HG02852 (cell line): Measurements from ENCODE around the gene CREB3L1.
A peak's percentile ranks its signal among the peaks of the same experiment; 100 is the strongest.

Experiments used
- ATAC-seq: cut with Tn5 transposase; IDR thresholded peaks from one replicate; pipeline ENCODE4 v1.9.1; 2021; ENCODE audit warnings: mild to moderate bottlenecking, moderate library complexity; ENCODE audit not compliant: unreplicated experiment

CREB3L1 gene, protein sequence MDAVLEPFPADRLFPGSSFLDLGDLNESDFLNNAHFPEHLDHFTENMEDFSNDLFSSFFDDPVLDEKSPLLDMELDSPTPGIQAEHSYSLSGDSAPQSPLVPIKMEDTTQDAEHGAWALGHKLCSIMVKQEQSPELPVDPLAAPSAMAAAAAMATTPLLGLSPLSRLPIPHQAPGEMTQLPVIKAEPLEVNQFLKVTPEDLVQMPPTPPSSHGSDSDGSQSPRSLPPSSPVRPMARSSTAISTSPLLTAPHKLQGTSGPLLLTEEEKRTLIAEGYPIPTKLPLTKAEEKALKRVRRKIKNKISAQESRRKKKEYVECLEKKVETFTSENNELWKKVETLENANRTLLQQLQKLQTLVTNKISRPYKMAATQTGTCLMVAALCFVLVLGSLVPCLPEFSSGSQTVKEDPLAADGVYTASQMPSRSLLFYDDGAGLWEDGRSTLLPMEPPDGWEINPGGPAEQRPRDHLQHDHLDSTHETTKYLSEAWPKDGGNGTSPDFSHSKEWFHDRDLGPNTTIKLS

GRCh38 chr11:46277622-46278386 lies at the start of gene CREB3L1:
Gene CREB3L1 (plus strand): TSS chr11:46277662. CDS start chr11:46278112, 450 bp downstream.
- ATAC-seq = peak; percentile 50

- ATAC-seq = no peak
Observed at GRCh38 chr11:46229230-46229629, 48.2 kb upstream of the CREB3L1 start.

DNA sequence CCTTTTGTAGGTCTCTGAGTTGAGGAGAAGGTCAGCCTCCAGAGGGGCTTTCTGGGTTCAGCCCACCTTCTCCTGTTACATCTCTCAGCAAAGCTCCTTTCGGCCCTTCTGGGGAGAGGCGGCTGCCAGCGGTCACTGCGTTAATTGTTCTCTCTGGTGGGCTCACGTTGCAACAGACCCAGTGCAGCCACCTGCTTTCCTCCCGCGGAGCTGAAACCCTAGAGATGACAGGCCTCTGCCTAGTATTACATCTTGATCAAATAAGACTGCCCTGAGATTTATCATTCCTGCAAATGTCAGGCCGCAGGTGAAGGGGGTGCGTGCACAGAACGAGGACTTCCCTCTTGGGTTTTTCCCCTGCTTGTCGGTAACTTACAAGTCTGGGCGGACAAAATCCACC lies 43.2 kb upstream of the CREB3L1 start:
- ATAC-seq = no peak

DNA sequence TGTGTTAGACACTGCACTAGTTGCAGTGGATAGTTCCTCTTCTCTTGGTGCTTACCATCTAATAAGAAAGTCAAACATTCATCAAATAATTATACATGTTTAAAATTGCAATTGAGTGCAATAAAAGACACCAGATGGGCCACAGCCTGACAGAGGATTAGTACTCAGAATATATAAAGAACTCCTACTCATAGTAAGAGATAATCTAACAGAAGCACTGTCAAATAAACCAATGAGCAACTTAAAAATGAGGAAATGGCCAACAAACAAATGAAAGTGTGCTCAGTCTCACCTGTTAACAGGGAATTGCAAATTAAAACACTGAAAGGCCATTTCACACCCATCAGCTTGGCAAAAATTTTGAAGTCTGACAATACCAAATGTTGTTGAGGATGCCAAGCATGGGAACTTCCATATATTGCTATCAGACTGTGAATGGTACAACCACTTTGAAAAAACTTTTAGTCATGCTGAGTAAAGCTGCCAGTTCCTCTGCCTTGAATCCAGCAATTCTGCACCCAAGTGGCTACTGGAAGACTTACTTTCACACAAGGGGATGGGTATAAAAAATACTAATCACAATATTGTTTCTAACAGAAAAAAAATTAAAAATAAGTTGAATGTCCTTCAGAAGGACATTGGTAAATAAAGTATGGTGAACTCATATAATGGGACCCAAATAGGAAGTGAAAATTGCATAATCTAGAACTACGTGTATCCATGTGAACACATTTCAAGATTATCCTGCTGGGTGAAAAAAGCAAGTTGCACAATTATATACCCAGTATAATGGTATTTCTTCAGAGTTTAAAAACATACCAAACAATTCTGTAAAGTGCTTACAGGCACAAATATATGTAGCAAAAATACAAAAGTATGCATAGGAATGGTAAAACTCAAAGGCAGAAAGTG lies 41.4 kb upstream of the CREB3L1 start:
- no peak for ATAC-seq

- no peak for ATAC-seq
Observed at GRCh38 chr11:46236918-46237247, 40.6 kb upstream of the CREB3L1 start.

- ATAC-seq = no peak
Observed at GRCh38 chr11:46237248-46238077, 40.0 kb upstream of the CREB3L1 start.

- ATAC-seq = no peak
Observed at GRCh38 chr11:46238078-46238966, 39.1 kb upstream of the CREB3L1 start.

DNA sequence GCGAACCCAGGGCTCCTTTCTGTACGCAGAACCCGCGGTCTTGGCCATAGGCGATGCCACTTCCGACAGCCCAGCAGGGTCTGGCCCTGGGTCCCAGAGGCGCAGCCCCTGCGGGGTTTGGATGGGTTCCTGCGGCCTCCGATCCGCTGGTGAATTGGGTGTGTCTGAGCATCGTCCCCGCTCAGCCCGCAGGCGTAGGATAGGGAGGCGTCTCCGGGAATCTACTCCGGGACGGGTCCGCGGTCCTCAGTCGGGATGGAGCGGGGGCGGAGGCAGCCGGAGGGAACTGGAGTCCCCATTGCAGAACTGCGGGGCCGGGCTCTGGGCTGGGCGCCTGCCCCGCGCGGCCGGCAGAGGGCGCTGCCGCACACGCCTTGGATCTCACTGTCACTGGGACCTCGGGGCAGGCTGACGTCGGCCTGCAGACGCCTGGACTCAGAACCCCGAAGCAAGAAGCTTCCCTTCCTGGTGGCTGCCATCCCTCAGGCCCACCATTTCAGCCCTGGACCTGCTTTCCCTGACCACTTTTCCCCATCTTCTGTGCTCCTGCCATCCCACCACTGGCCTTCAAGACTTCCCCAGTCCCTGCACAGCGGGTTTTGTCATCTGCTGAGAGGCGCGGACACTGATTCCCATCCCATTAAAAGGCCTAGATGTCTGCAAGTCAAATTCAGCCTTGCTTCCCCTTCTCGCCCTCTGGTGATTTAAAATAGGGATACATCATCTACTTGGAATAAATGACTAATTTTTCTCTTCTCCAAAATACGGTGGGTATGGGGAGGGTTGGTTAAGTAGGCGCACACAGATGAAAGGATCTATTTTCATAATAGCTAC lies 38.3 kb upstream of the CREB3L1 start:
- peak; percentile 78 for ATAC-seq

DNA sequence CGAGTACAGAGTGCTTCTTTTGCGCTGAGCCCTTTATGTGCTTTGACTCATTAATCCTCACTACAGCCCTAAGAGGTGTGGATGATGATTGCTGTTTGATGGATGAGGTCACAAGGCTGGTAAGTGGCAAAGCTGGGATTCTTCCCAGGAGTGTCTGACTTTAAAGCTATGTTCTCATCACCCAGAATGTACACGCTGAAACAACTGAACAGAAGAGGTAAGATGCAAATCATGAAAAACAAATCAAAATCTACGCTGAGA lies 37.7 kb upstream of the CREB3L1 start:
- ATAC-seq = no peak

- no peak for ATAC-seq
Observed at GRCh38 chr11:46240371-46240770, 37.1 kb upstream of the CREB3L1 start.

- ATAC-seq = no peak
Observed at GRCh38 chr11:46240861-46241260, 36.6 kb upstream of the CREB3L1 start.

GRCh38 chr11:46242041-46242951 lies 35.2 kb upstream of the CREB3L1 start:
- ATAC-seq = no peak

DNA sequence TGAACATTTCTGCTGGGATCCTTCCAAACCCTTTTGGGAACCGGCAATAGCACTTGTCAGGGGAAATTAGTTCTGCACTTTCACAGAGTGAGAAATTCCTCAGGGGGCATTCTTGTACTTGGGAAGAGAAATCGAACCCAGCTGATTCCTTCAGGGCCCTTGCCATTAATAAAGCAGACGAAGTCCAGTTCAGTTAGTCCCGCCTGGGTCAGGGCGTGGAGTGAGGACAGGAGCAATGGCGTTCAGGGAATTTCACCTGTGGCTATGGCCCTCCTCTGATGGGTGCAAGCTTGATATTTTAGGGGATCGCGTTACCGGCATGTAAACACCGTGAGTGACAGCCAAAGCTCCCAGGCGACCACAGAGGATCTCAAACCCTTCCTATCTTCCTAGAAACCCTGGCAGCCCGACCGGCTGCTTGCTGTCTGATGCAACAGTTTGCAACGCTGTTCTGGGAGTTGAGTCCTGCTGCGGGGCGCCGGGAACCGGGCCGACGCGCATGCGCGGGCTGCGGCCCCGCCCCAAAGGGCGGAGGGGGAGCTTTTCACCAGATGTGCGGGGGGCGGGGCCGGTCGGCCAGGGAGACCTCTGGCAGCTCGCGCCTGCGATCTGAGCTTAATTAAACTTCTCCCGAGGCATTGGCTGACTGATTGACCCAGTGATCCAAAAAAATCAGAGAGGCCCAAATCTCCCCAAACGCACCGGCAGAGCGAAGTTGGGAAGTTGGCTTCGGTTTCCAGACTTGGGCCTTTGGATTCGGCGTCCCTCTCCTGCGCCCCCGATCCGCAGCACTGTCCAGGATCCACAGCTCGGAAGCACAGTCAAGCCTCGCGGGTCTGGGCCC lies 34.3 kb upstream of the CREB3L1 start:
- ATAC-seq = peak; percentile 72

GRCh38 chr11:46243796-46244109 lies 33.7 kb upstream of the CREB3L1 start:
- no peak for ATAC-seq

DNA sequence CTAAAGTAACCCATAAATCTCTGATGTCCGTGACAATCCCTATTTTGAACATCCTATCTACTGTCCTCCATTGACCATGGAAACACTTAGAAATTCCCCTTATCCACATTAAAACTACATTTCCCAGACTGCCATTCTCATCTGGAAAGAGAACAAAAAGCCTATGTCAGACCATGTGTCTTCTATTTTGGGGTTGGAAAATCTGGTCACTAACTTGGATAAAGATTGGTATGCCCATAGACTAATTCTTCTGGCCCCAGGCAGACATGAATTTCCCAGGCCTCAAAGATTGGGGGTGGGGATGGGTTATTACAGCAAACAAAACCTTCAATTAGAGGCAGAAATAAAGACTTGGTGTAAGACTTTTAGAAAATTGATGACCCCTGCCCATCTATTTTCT lies 30.9 kb upstream of the CREB3L1 start:
- no peak for ATAC-seq

DNA sequence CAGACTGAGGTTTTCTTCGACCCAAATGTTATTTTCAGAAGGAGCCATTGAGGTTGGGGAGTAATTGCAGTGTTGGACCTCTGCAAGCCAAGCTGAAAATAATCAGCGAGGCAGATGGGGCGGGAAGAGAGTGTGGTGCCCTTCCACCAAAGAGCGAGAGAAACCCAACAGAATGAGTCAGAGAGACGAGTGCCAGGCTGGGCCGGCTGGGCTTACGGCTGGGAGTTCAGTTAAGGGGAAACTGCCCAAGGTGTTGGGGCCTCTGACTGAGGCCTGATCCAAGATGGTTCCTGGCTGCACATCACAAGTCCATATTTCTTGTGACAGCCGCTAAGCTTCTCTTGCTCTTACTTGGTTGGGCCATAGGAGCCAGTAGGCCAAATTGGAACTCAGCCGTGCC lies 30.4 kb upstream of the CREB3L1 start:
- no peak for ATAC-seq

GRCh38 chr11:46247659-46248058 lies 29.8 kb upstream of the CREB3L1 start:
- no peak for ATAC-seq
